ENCODE results near the gene DCLRE1C.

DNA sequence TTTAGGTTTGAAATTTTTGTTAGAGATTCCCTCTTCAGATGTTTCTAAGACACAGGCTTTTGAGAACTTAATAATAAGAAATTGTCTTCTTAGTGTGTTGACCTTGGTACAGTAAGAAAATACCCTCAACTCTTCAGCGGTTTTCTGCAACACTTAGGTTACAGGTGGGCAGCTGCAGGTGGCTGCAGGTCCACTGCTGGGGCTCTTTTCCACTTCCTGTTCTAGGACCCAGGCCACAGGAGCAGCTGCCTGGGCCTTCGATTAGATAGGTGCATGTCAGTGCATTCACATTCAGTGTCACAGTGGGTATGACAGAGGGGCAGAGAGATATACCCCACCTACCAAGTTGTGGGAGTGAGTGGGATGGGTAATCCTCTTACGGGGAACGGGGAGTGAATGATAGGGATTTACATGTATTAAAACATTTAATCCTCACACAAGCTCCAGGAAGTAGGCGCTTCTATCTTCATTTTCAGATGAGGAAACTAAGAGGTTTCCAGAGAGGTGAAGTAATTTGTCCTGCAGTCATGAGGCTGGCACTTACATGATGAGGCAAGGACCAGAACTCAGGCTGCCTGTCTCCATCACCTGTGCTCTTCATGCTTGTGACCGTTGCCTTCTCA is 95.4 kb downstream of the DCLRE1C start:
- TF ChIP-seq, protein P1, sequence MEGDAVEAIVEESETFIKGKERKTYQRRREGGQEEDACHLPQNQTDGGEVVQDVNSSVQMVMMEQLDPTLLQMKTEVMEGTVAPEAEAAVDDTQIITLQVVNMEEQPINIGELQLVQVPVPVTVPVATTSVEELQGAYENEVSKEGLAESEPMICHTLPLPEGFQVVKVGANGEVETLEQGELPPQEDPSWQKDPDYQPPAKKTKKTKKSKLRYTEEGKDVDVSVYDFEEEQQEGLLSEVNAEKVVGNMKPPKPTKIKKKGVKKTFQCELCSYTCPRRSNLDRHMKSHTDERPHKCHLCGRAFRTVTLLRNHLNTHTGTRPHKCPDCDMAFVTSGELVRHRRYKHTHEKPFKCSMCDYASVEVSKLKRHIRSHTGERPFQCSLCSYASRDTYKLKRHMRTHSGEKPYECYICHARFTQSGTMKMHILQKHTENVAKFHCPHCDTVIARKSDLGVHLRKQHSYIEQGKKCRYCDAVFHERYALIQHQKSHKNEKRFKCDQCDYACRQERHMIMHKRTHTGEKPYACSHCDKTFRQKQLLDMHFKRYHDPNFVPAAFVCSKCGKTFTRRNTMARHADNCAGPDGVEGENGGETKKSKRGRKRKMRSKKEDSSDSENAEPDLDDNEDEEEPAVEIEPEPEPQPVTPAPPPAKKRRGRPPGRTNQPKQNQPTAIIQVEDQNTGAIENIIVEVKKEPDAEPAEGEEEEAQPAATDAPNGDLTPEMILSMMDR (IDR thresholded peaks at IDR 0.05; ENCODE audit: insufficient read depth, low read length): no peak
- no peak for TF ChIP-seq SPI1 (IDR thresholded peaks at IDR 0.05; ENCODE audit: borderline replicate concordance, low read depth)
- TF ChIP-seq POLR2AphosphoS5 (IDR thresholded peaks at IDR 0.05; ENCODE audit: low read depth): no peak
- TF ChIP-seq, protein P2, sequence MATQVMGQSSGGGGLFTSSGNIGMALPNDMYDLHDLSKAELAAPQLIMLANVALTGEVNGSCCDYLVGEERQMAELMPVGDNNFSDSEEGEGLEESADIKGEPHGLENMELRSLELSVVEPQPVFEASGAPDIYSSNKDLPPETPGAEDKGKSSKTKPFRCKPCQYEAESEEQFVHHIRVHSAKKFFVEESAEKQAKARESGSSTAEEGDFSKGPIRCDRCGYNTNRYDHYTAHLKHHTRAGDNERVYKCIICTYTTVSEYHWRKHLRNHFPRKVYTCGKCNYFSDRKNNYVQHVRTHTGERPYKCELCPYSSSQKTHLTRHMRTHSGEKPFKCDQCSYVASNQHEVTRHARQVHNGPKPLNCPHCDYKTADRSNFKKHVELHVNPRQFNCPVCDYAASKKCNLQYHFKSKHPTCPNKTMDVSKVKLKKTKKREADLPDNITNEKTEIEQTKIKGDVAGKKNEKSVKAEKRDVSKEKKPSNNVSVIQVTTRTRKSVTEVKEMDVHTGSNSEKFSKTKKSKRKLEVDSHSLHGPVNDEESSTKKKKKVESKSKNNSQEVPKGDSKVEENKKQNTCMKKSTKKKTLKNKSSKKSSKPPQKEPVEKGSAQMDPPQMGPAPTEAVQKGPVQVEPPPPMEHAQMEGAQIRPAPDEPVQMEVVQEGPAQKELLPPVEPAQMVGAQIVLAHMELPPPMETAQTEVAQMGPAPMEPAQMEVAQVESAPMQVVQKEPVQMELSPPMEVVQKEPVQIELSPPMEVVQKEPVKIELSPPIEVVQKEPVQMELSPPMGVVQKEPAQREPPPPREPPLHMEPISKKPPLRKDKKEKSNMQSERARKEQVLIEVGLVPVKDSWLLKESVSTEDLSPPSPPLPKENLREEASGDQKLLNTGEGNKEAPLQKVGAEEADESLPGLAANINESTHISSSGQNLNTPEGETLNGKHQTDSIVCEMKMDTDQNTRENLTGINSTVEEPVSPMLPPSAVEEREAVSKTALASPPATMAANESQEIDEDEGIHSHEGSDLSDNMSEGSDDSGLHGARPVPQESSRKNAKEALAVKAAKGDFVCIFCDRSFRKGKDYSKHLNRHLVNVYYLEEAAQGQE (IDR thresholded peaks at IDR 0.05; ENCODE audit: insufficient replicate concordance, low read depth): no peak
- no peak for TF ChIP-seq GABPA (IDR thresholded peaks at IDR 0.05; ENCODE audit: low read depth)

Data from HL-60 (cell line).